ENCODE data around the gene NEDD4.

GRCh38 chr15:55902981-55903380 is 90.4 kb downstream of the NEDD4 start:
- TF ChIP-seq, protein P1, sequence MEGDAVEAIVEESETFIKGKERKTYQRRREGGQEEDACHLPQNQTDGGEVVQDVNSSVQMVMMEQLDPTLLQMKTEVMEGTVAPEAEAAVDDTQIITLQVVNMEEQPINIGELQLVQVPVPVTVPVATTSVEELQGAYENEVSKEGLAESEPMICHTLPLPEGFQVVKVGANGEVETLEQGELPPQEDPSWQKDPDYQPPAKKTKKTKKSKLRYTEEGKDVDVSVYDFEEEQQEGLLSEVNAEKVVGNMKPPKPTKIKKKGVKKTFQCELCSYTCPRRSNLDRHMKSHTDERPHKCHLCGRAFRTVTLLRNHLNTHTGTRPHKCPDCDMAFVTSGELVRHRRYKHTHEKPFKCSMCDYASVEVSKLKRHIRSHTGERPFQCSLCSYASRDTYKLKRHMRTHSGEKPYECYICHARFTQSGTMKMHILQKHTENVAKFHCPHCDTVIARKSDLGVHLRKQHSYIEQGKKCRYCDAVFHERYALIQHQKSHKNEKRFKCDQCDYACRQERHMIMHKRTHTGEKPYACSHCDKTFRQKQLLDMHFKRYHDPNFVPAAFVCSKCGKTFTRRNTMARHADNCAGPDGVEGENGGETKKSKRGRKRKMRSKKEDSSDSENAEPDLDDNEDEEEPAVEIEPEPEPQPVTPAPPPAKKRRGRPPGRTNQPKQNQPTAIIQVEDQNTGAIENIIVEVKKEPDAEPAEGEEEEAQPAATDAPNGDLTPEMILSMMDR (IDR thresholded peaks at IDR 0.05; ENCODE audit: low read depth, low read length, poor library complexity, severe bottlenecking), result no peak
- no peak for TF ChIP-seq EZH2phosphoT487 (IDR thresholded peaks at IDR 0.05; ENCODE audit: borderline replicate concordance, low read length)
